ENCODE results near the gene SUPT4H1. TPM values are rescaled to one million over a fixed set of nuclear protein-coding genes. Genes with fewer than 3 reads are reported as not detected.

SUPT4H1 gene
- total and polyA plus RNA-seq, 9 of the 15 experiments (the other 6 are each of a cell fraction or from before 2014, with no cell fraction given) = 62.1 to 320 (median 117) TPM

- TF ChIP-seq GABPA (tag; conservative IDR thresholded peaks at IDR 0.05; ENCODE audit: low read depth) (no peak), SNRNP70 (optimal IDR thresholded peaks at IDR 0.05; ENCODE audit: low read depth, low read length) (peak; percentile 90), HNRNPLL (IDR thresholded peaks at IDR 0.05; ENCODE audit: low read depth, low read length, poor library complexity, severe bottlenecking) (peak; percentile 79), RBM14 (IDR thresholded peaks at IDR 0.05; ENCODE audit: borderline replicate concordance, insufficient read depth, low read depth, low read length) (peak; percentile 93; the same call in 1 of the 2 replicates), HMGN3 (IDR thresholded peaks at IDR 0.05; ENCODE audit: borderline replicate concordance, extremely low read depth, insufficient read length, low read depth, low read length) (peak; percentile 41), KLF13 (tag; IDR thresholded peaks at IDR 0.05; ENCODE audit: borderline replicate concordance, low read depth) (no peak), CBFB (CRISPR knock-in tag; IDR thresholded peaks at IDR 0.05) (0 out of 2 replicates have a peak, but pooled peaks have one; percentile 7), HNRNPUL1 (IDR thresholded peaks at IDR 0.05; ENCODE audit: low read length) (peak; percentile 90; the same call in 1 of the 2 replicates), STAT5B (CRISPR knock-in tag; IDR thresholded peaks at IDR 0.05) (no peak), CHAMP1 (IDR thresholded peaks at IDR 0.05) (no peak), DNMT1 (IDR thresholded peaks at IDR 0.05) (no peak), FIP1L1 (IDR thresholded peaks at IDR 0.05; ENCODE audit: low read depth, low read length, poor library complexity, severe bottlenecking) (peak; percentile 98), ELK1 (CRISPR knock-in tag; IDR thresholded peaks at IDR 0.05) (no peak), POLR2AphosphoS5 (IDR thresholded peaks at IDR 0.05; ENCODE audit: control insufficient read depth, insufficient read depth, low read depth, low read length) (peak; percentile 21), SIRT6 (IDR thresholded peaks at IDR 0.05; ENCODE audit: low read depth, low read length) (peak; percentile 84)
- TF ChIP-seq, protein P1, sequence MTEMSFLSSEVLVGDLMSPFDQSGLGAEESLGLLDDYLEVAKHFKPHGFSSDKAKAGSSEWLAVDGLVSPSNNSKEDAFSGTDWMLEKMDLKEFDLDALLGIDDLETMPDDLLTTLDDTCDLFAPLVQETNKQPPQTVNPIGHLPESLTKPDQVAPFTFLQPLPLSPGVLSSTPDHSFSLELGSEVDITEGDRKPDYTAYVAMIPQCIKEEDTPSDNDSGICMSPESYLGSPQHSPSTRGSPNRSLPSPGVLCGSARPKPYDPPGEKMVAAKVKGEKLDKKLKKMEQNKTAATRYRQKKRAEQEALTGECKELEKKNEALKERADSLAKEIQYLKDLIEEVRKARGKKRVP (CRISPR knock-in tag; IDR thresholded peaks at IDR 0.05) = 0 out of 2 replicates have a peak, but pooled peaks have one; percentile 15
- TF ChIP-seq, protein P2, sequence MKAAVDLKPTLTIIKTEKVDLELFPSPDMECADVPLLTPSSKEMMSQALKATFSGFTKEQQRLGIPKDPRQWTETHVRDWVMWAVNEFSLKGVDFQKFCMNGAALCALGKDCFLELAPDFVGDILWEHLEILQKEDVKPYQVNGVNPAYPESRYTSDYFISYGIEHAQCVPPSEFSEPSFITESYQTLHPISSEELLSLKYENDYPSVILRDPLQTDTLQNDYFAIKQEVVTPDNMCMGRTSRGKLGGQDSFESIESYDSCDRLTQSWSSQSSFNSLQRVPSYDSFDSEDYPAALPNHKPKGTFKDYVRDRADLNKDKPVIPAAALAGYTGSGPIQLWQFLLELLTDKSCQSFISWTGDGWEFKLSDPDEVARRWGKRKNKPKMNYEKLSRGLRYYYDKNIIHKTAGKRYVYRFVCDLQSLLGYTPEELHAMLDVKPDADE (conservative IDR thresholded peaks at IDR 0.05; ENCODE audit: control insufficient read depth, low read depth, low read length) = peak; percentile 15; the same call in 1 of the 2 replicates
- TF ChIP-seq, protein P3, sequence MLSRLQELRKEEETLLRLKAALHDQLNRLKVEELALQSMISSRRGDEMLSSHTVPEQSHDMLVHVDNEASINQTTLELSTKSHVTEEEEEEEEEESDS (CRISPR knock-in tag; IDR thresholded peaks at IDR 0.05) = no peak
- TF ChIP-seq, protein P4, sequence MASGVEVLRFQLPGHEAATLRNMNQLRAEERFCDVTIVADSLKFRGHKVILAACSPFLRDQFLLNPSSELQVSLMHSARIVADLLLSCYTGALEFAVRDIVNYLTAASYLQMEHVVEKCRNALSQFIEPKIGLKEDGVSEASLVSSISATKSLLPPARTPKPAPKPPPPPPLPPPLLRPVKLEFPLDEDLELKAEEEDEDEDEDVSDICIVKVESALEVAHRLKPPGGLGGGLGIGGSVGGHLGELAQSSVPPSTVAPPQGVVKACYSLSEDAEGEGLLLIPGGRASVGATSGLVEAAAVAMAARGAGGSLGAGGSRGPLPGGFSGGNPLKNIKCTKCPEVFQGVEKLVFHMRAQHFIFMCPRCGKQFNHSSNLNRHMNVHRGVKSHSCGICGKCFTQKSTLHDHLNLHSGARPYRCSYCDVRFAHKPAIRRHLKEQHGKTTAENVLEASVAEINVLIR (CRISPR knock-in tag; IDR thresholded peaks at IDR 0.05) = no peak
Observed at GRCh38 chr17:58327363-58328194, 24.4 kb downstream of the SUPT4H1 start (continued).
